Loucy (cell line): Measurements from ENCODE around the gene CCDC73.

ENCODE experiments used
- H2AFZ ChIP-seq: fragments of 200-600 bp; sonication (generic); 2 replicates; pipeline ENCODE4 v1.6.0; 2016; ENCODE audit warnings: antibody characterized with exemption, mild to moderate bottlenecking, low read length, moderate library complexity
- H3F3A ChIP-seq: fragments of 200-600 bp; 2 replicates; pipeline ENCODE4 v1.6.0; 2016; ENCODE audit warnings: antibody characterized with exemption, low read depth, mild to moderate bottlenecking
- H3K27me3 ChIP-seq: fragments of 200-600 bp; sonication (generic); 2 replicates; pipeline ENCODE4 v1.6.1; 2014; ENCODE audit warnings: low read length, mild to moderate bottlenecking; ENCODE audit not compliant: insufficient read depth, poor library complexity, severe bottlenecking
- H3K36me3 ChIP-seq: fragments of 200-600 bp; sonication (generic); 2 replicates; pipeline ENCODE4 v1.6.1; 2016; ENCODE audit warnings: low read length; ENCODE audit not compliant: insufficient read depth
- H3K4me1 ChIP-seq: fragments of 200-600 bp; sonication (generic); 2 replicates; pipeline ENCODE4 v1.5.1; 2014; ENCODE audit warnings: low read length, mild to moderate bottlenecking; ENCODE audit not compliant: insufficient read depth, poor library complexity, severe bottlenecking
- H3K4me2 ChIP-seq: fragments of 200-600 bp; sonication (generic); 2 replicates; pipeline ENCODE4 v1.6.0; 2014; ENCODE audit warnings: antibody characterized with exemption, low read length, low read depth, mild to moderate bottlenecking; ENCODE audit not compliant: poor library complexity, severe bottlenecking
- H3K4me3 ChIP-seq: fragments of 200-600 bp; sonication (generic); 2 replicates; pipeline ENCODE4 v1.5.1; 2014; ENCODE audit warnings: low read length, mild to moderate bottlenecking, mixed read lengths; ENCODE audit not compliant: poor library complexity, severe bottlenecking
- H3K79me2 ChIP-seq: fragments of 200-600 bp; sonication (generic); 2 replicates; pipeline ENCODE4 v1.6.1; 2014; ENCODE audit warnings: low read length; ENCODE audit not compliant: insufficient read depth
- H3K9ac ChIP-seq: fragments of 200-600 bp; sonication (generic); 2 replicates; pipeline ENCODE4 v1.6.0; 2014; ENCODE audit warnings: mild to moderate bottlenecking, low read depth, low read length, moderate library complexity; ENCODE audit not compliant: poor library complexity, severe bottlenecking
- H3K9me2 ChIP-seq: fragments of 200-600 bp; sonication (generic); replicated peaks from 2 replicates; pipeline ENCODE4 v1.6.1; 2016; ENCODE audit warnings: low read depth, low read length, mixed read lengths
- H3K9me3 ChIP-seq: fragments of 200-600 bp; sonication (generic); 2 replicates; pipeline ENCODE4 v1.6.1; 2014; ENCODE audit warnings: mild to moderate bottlenecking, antibody characterized with exemption, low read length, low read depth; ENCODE audit not compliant: insufficient read depth
- H4K20me1 ChIP-seq: fragments of 200-600 bp; sonication (generic); 2 replicates; pipeline ENCODE4 v1.6.0; 2014; ENCODE audit warnings: antibody characterized with exemption, low read length, mild to moderate bottlenecking; ENCODE audit not compliant: insufficient read depth, poor library complexity, severe bottlenecking
- EZH2phosphoT487 ChIP-seq: fragments of 200-600 bp; IDR thresholded peaks from 2 replicates; pipeline ENCODE4 v1.6.1; 2018; ENCODE audit warnings: antibody characterized with exemption, mild to moderate bottlenecking, moderate library complexity, borderline replicate concordance
- TF ChIP-seq, protein P1 (sequence below): fragments of 200-600 bp; sonication (generic); conservative IDR thresholded peaks from 2 replicates; pipeline ENCODE4 v1.5.1; 2014; ENCODE audit warnings: mild to moderate bottlenecking, antibody characterized with exemption, low read length

Gene CCDC73

DNA sequence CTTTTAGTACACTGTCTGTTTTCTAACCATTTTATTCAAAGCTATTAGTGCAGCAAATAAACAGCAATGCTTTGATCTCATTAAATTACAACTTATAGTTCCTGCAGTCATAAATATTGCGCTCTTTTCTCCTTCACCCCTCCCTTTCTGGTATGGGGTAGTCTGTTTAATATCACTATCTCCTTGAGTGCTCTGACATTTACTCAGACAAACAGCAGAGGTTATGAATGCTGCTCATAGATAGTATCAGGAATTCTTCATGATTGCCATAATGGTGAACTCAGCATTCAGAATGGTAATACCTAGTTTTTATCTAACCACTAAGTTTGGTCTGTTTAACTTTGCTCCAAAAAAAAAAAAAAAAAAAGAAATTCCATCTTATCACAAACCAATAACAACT is 123.4 kb downstream of the CCDC73 start:
- no peak overlapping the region for H3K9ac ChIP-seq
- no peaks in the 10 kb centered on the region for H3K27me3 ChIP-seq
- H3K4me3 ChIP-seq, result no peak overlapping the region
- H3K79me2 ChIP-seq, result no peaks in the 10 kb centered on the region
- no peaks in the 10 kb centered on the region for H4K20me1 ChIP-seq
- TF ChIP-seq, protein P1, sequence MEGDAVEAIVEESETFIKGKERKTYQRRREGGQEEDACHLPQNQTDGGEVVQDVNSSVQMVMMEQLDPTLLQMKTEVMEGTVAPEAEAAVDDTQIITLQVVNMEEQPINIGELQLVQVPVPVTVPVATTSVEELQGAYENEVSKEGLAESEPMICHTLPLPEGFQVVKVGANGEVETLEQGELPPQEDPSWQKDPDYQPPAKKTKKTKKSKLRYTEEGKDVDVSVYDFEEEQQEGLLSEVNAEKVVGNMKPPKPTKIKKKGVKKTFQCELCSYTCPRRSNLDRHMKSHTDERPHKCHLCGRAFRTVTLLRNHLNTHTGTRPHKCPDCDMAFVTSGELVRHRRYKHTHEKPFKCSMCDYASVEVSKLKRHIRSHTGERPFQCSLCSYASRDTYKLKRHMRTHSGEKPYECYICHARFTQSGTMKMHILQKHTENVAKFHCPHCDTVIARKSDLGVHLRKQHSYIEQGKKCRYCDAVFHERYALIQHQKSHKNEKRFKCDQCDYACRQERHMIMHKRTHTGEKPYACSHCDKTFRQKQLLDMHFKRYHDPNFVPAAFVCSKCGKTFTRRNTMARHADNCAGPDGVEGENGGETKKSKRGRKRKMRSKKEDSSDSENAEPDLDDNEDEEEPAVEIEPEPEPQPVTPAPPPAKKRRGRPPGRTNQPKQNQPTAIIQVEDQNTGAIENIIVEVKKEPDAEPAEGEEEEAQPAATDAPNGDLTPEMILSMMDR, result no peak
- no peak for TF ChIP-seq EZH2phosphoT487
- no peak overlapping the region for H2AFZ ChIP-seq
- no peaks in the 10 kb centered on the region for H3F3A ChIP-seq
- H3K4me2 ChIP-seq, result no peak overlapping the region
- no peaks in the 10 kb centered on the region for H3K4me1 ChIP-seq
- no peaks in the 10 kb centered on the region for H3K9me2 ChIP-seq
- no peaks in the 10 kb centered on the region for H3K36me3 ChIP-seq
- no peaks in the 10 kb centered on the region for H3K9me3 ChIP-seq

DNA sequence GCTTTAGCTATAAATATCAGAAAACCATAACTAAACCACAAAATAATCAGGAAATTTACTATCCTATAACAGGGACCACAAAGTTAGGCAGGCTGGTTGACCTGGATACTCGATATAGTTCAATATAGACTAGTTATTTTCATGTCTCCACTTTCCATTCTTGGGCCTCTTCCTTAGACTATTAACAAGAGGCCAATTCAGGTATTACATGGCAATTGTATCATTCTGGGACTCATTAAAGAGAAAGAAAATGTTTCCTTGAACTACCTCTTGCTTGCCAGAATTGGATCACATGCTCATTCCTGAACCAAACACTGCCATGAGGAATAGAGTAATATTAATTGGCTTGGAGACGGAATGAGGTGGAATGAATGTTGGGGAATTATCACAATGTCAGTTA is 134.8 kb downstream of the CCDC73 start:
- Histone ChIP-seq H2AFZ (no peak overlapping the region), H3K36me3 (no peaks in the 10 kb centered on the region), H3K9me2 (no peaks in the 10 kb centered on the region), H3K4me2 (no peak overlapping the region), H3K27me3 (no peaks in the 10 kb centered on the region), H3K9ac (no peak overlapping the region), H4K20me1 (no peaks in the 10 kb centered on the region), H3K9me3 (no peaks in the 10 kb centered on the region), H3F3A (no peaks in the 10 kb centered on the region), H3K4me1 (no peaks in the 10 kb centered on the region), H3K79me2 (no peaks in the 10 kb centered on the region), H3K4me3 (no peak overlapping the region)
- no peak for TF ChIP-seq EZH2phosphoT487
- TF ChIP-seq, protein P1, result peak; percentile 39; the same call in 1 of the 2 replicates

DNA sequence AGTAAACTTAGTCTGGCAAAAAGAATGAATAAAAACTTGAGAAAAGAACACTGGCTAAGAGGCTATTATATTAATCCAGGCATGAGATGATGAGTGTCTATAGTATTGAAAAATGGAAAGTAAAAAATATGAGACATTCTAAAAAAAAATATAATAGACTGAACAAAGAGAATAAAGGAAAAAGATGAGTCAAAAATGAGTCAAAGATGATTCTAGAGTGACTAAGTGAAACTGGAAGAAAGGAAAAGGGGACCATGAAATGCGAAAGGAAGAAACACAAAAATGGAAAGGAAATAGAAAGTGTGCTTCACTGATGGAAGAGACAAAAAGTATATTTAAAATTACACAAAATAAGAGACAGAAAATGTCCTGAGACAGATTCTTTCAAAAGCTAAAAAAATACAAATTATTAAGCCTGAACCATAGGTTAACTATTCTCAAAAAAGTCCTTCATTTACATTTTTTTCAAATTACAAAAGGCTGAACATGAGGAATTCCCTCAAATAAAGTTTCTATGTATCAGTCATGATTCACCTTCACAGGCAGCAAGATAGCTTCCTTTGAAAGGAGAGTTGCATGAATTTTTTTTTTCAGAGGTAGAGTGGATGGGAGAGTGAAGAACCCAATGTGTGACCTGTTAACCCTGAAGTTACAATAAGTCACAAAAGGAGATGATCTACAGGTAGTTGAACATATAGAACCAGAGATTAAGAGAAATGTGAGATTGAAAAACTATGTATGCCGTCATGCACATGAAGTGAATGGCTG is 135.6 kb downstream of the CCDC73 start:
- Histone ChIP-seq H3F3A (no peaks in the 10 kb centered on the region), H3K36me3 (no peaks in the 10 kb centered on the region), H3K4me2 (no peak overlapping the region), H3K9me3 (no peaks in the 10 kb centered on the region), H3K4me1 (no peaks in the 10 kb centered on the region), H2AFZ (no peak overlapping the region), H4K20me1 (no peaks in the 10 kb centered on the region), H3K9ac (no peak overlapping the region), H3K27me3 (no peaks in the 10 kb centered on the region), H3K9me2 (no peaks in the 10 kb centered on the region), H3K79me2 (no peaks in the 10 kb centered on the region), H3K4me3 (no peak overlapping the region)
- TF ChIP-seq EZH2phosphoT487, result no peak
- TF ChIP-seq, protein P1, result no peak
